HG03095 (cell line): ENCODE data around the gene IL1RAPL2.

ENCODE experiments used
- ATAC-seq: cut with Tn5 transposase; IDR thresholded peaks from one replicate; pipeline ENCODE4 v1.9.1; 2021; ENCODE audit warnings: moderate library complexity; ENCODE audit not compliant: unreplicated experiment

IL1RAPL2 gene

DNA sequence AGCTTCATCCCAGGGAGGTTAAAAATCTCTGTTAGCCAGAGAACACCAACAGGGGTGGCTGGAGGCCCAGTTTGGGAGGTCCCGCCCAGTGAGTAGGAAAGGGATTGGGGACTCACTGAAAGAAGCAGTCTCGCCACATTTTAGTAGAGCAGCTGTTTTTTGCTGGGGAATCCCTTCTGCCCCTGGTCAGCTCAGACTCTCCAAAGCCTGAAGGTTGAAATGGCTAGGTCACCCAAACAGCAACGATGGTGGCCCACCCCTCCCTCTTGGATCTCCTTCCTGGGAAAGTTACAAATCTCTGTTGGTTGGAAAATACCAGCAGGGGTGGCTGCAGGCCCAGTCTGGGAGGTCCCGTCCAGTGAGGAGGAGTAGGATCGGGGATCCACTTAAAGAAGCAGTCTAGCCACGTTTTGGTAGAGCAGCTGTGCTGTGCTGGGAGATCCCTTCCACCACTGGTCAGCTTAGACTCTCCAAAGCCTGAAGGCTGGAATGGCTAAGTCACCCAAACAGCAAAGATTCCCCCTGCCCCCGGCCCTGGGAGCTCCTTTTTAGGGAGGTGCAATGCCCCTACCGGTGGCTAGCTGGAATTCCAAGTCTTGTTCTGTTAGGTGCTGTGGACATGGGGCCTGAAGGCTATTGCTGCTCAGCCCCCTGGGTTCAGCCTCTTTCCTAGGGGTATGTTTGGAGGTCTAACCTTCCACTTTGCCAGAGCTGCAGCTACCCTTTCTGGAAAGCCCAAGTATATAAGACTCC is 694.5 kb downstream of the IL1RAPL2 start:
- ATAC-seq: no peak

DNA sequence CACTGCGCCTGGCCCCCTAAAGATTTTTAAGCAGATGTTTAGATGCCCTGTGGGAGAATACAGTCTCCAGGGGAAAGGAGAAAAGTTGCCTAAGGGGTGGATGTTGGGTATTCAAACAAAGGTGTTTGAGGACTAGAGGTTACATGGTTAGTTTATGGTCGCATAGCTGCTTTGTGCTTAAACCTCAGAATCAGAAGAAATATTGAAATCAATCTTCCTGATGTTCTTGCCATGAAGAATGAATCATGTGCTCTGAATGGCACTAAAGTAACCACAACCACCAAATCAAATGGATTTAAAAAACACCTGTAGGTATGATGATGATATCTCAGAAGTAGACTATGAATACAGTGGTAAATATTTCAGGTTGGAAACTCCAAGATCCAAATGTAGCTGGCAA is 697.2 kb downstream of the IL1RAPL2 start:
- no peak for ATAC-seq

DNA sequence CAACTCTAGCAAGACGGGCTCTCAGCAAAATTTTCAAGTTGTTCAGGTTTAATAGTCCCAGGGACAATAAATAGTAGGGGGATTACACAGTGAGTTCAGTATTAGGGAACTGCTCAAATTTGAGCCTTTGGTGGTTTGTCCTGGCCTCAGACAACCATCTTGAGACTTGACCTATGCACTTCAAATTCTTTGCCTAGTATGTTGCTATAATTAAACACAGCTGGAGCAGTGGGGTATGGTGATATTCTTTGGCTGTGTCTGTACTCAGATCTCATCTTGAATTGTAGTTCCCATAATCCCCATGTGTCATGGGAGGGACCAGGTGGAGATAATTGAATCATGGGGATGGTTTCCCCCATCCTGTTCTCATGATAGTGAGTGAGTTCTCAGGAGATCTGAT is 697.8 kb downstream of the IL1RAPL2 start:
- no peak for ATAC-seq

DNA sequence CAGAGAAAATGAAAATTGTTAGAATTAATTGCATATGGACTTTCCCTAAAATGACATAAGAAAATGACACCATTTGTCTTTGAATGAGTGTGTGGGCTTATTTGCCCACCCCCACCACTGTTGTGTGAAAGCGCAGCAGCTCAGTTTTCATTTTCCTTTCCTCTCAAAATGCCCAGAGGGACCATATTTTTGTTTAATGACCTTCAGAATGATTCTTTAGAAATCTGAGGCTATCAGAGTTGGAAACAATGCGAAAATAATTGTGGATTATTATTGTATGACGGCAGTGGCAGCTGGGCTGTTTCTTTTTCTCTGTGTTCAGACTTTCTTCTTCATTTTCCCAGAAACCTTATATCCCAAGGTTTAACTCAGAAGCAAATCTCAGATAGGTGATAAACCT is 699.1 kb downstream of the IL1RAPL2 start:
- ATAC-seq: no peak

- ATAC-seq: no peak
These were observed 700.5 kb downstream of the IL1RAPL2 start for GRCh38 chrX:105266456-105266855.

DNA sequence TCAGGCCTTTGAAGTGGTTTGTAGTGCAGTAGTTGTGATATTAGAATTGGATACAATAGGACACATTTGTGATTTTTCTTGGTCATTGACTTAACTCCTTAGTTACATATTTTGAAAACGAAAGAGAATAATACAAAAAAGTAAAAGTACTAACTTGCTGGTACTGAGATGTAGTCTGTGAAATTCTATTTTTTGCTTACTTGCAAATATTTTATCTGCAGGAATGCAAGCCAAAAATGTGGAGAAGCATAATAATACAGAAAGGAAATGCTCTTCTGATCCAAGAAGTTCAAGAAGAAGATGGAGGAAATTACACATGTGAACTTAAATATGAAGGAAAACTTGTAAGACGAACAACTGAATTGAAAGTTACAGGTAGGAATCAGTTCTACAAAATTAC is 701.2 kb downstream of the IL1RAPL2 start:
- no peak for ATAC-seq

DNA sequence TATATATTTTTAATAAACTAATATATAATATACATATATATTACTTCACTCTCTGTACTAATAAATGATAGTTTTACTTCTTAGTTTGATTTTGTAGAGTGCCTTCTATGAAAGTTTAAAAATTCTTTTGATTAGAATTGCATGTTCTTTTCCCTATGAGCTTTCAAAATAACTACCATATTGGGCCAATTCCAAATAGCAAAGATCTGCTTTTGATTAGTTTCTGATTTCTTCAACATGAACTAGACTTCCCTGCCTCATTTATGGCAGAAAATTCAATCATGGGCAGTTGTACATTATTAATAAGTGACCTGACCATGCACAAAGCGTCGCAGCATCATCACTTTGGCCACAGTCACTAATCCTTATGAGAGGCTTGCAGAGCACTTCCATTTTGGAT is 703.4 kb downstream of the IL1RAPL2 start:
- no peak for ATAC-seq

GRCh38 chrX:105273326-105273725 is 707.3 kb downstream of the IL1RAPL2 start:
- ATAC-seq: no peak

DNA sequence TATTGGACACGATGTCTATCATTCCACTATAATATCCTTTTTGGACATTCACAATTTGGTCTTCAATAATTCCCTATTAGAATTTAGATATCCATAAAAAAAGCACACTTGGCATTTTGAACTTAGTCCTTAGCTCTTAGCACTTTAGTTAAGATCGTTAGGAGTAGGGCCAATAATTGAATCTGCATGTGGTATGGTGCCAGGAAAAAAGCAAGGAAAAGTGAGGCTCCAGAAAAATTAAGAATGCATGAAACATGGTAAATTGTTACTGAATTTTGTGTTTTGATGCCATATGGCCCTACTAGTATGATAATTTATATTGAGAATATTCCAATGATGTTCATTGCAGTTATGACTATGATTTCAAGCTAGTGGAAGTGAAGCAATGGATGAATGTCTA is 708.1 kb downstream of the IL1RAPL2 start:
- ATAC-seq: no peak

DNA sequence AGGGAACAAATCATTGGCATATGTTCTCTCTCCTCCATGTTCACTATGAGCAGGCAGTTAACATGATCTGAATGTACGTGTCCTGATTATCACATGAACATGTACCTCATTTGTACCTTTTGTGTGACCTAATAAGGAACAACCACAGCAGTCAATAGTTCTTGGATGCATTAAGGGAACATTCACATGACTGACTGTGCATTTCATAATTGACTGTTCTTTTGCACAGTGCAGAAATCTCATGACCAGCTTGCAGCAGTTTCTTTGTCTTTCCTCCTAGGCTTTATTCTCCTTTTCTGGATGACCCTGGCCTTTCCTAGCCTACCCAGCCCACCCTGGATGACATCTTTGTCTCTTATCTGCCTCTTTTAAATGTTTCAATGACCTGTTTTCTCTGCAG is 711.1 kb downstream of the IL1RAPL2 start:
- ATAC-seq: no peak

- no peak for ATAC-seq
These were observed 716.1 kb downstream of the IL1RAPL2 start for GRCh38 chrX:105282077-105282476.

GRCh38 chrX:105297041-105297440 is 731.0 kb downstream of the IL1RAPL2 start:
- no peak for ATAC-seq

DNA sequence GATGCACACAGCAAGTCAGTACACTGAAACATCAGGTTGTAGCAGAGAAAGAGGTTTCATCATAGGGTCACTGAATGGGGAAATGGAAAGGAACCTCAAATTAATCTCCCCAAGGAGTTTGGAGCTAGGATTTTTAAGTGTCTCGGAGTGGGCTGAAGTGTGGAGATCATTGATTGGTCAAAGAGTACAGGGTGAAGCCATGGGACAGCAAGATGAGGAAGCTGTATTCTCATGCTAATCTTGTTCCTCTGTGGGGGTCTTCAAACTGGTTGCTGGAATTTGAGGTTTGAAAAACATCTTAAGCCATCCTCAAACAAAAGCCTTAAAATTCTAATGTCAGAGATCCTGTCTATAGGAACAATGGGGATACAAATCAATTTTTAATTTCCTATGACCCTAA is 733.3 kb downstream of the IL1RAPL2 start:
- no peak for ATAC-seq

- ATAC-seq: no peak
These were observed 736.2 kb downstream of the IL1RAPL2 start for GRCh38 chrX:105302246-105302645.

- ATAC-seq: no peak
These were observed 741.8 kb downstream of the IL1RAPL2 start for GRCh38 chrX:105307762-105308161.

- ATAC-seq: no peak
These were observed 747.6 kb downstream of the IL1RAPL2 start for GRCh38 chrX:105313596-105313995.

DNA sequence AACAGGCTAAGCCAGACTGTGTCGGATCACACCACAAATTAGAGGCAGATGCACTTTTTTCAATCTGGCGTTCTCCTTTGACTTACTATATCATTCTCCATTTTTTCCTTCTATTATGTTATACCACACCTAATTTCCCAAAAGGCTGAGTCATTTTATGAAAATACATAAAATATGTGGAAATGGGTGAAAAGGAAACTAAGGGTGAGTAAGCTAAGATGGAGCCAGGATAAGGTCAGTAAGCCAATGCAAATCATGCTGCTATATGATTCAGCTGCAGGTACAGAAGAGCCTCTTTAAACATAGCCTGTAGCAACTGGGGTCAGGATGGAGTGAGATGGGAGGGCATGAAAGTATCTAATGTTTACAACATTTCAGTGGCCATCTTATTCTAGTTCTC is 748.5 kb downstream of the IL1RAPL2 start:
- no peak for ATAC-seq

GRCh38 chrX:105315248-105315647 is 749.2 kb downstream of the IL1RAPL2 start:
- ATAC-seq: no peak

GRCh38 chrX:105317117-105317516 is 751.1 kb downstream of the IL1RAPL2 start:
- ATAC-seq: no peak

DNA sequence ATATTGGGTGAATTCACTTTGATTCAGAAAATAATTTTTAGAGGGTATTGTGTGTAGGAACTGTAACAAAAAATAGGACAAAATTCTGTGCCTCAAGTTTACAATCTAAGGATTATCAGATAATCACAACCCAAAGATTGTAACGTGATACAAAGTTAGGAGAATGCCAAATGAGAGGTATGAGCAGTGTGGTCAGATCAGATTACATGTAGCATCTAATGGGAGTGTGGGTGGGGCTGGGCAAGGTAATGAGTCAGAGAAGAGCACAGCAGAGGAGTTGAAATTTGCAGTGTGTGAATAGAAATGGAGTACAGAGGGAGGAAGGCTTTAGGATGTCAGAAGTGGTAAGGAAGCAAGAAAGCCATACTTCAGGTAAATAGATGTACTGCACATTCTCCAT is 757.9 kb downstream of the IL1RAPL2 start:
- ATAC-seq: no peak

GRCh38 chrX:105328773-105329172 is 762.8 kb downstream of the IL1RAPL2 start:
- no peak for ATAC-seq

- ATAC-seq: no peak
These were observed 765.2 kb downstream of the IL1RAPL2 start for GRCh38 chrX:105331244-105331643.

DNA sequence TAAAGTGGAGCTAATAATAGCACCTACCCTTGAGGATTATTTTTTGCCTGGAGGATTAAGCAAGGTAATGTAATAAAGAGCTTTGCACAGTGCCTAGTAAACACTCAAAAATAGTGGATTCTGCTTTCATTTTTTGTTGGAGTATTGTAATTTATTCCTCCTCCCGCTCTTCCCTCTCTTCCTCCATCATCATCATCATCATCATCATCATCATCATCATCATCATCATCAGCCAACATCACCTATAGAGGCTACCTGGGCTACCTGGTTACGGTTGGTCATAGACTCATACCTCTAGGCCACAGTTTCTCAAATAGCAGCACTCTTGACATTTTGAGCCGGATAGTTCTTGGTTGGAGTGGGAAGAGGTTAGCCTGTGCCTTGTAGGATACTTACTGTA is 781.4 kb downstream of the IL1RAPL2 start:
- ATAC-seq: no peak
